ENCODE data around the gene ATP6V0D1.
"Not testable (repeated sequence)": the region's sequence is repeated elsewhere in the genome, so short reads cannot be mapped to it uniquely, and the experiment has no call there.

The ATP6V0D1 gene

GRCh38 chr16:67506468-67506867, 25.5 kb upstream of the ATP6V0D1 start:
- H3K36me3 ChIP-seq, result peaks cover 14% of the 10 kb centered on the region

DNA sequence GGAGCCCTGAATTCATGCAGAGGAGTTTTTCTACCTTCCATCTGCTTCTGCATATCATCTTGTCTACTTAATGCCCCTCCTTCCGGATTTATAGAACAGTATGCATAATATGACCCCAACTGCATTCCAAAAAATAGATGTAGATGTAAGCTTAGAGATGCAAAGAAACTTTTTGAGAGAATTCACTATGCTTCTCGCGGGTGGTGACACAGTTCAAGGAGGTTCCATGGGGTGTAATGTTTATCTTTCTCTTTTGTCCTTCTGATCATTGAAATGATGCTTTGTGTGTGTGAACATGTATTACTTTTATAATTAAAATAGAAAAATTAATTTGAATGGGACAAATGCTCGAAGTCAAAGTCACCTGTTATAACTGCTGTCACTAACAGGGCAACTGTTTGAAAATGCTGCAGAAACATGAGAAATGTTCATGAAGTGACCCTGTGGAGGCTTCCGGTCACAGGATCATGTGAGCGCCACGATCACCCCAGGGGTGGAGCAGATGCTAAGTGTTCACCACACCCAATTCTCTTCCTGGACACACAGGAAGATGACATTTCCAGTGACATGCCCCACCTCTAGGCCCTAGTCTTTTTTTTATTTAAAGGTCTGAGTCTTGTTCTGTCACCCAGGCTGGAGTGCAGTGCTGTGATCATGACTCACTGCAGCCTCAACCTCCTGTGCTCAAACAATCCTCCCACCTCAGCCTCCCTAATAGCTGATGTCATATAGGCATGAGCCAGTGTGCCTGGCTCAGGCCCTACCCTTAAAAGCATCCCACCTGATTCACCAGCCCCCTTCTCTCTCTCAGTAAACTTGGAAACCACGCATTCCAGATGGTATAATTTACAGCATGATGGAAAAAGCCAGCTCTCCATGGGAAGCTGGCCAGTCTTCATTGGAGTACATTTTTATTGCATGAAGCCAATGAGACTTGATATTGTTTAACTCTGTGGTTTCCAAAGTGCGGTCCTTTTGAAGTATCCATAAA, 23.4 kb upstream of the ATP6V0D1 start:
- no peaks in the 10 kb centered on the region for H3K9me3 ChIP-seq
- H3K36me3 ChIP-seq, result peaks cover 20% of the 10 kb centered on the region
- H3K4me1 ChIP-seq (ENCODE audit: control insufficient read depth in 1 of 2, insufficient read depth in 1 of 2, low read depth in 1 of 2, low read length in 1 of 2), result peaks cover 9 to 11% of the 10 kb centered on the region in 2 experiments
- TF ChIP-seq, protein P1, sequence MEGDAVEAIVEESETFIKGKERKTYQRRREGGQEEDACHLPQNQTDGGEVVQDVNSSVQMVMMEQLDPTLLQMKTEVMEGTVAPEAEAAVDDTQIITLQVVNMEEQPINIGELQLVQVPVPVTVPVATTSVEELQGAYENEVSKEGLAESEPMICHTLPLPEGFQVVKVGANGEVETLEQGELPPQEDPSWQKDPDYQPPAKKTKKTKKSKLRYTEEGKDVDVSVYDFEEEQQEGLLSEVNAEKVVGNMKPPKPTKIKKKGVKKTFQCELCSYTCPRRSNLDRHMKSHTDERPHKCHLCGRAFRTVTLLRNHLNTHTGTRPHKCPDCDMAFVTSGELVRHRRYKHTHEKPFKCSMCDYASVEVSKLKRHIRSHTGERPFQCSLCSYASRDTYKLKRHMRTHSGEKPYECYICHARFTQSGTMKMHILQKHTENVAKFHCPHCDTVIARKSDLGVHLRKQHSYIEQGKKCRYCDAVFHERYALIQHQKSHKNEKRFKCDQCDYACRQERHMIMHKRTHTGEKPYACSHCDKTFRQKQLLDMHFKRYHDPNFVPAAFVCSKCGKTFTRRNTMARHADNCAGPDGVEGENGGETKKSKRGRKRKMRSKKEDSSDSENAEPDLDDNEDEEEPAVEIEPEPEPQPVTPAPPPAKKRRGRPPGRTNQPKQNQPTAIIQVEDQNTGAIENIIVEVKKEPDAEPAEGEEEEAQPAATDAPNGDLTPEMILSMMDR (IDR thresholded peaks at IDR 0.05), result no peak
- H3K4me3 ChIP-seq (ENCODE audit: low read depth in 1 of 2, low read length in 1 of 2), result no peak overlapping the region
- peak overlapping the region; percentile 23 for H3K27ac ChIP-seq
- no peaks in the 10 kb centered on the region for H3K27me3 ChIP-seq

More at GRCh38 chr16:67506468-67506867, 25.5 kb upstream of the ATP6V0D1 start:
- Histone ChIP-seq H3K4me1 (ENCODE audit: control insufficient read depth in 1 of 2, insufficient read depth in 1 of 2, low read depth in 1 of 2, low read length in 1 of 2) (peaks cover 9 to 11% of the 10 kb centered on the region in 2 experiments), H3K27me3 (no peaks in the 10 kb centered on the region), H3K27ac (no peak overlapping the region), H3K9me3 (no peaks in the 10 kb centered on the region), H3K4me3 (ENCODE audit: low read depth in 1 of 2, low read length in 1 of 2) (no peak overlapping the region)
- TF ChIP-seq, protein P1 (IDR thresholded peaks at IDR 0.05), result no peak

- Histone ChIP-seq H3K4me3 (ENCODE audit: low read depth in 1 of 2, low read length in 1 of 2) (no peak overlapping the region), H3K27me3 (no peaks in the 10 kb centered on the region), H3K4me1 (ENCODE audit: control insufficient read depth in 1 of 2, insufficient read depth in 1 of 2, low read depth in 1 of 2, low read length in 1 of 2) (peaks cover 8 to 9% of the 10 kb centered on the region in 2 experiments), H3K9me3 (no peaks in the 10 kb centered on the region), H3K36me3 (peaks cover 32% of the 10 kb centered on the region), H3K27ac (no peak overlapping the region)
- TF ChIP-seq, protein P1 (IDR thresholded peaks at IDR 0.05), result no peak
Observed at GRCh38 chr16:67499106-67499505, 18.1 kb upstream of the ATP6V0D1 start.

DNA sequence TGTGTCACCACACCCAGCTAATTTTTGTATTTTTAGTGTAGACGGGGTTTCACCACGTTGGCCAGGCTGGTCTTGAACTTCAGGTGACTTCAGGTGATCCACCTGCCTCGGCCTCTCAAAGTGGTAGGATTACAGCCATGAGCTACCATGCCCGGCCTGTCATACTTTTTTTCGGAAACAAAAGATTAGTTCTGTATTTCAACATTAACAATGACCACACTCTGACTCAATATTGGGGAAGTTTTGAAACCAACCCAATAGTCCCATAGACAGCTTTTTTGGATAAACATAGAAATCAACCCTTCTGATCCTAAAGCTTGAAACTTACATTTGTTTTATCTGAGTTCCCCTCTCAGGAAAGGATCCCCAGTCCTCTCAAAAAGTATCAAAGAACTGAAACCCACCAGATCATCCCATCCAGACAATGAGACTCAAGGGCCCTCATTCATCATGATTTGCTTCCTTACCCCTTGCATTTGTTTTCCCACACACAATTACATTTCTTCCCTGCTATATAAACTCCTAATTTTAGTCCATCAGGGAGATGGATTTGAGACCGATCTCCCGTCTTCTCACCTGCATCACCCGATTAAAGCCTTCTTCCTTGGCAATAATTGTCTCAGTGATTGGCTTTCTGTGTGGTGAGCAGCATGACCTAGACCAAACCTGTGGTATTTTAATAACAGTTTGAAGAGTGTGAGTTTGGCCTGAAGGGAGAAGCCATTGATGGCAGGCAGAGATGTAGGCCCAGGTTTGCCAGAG, 9.6 kb upstream of the ATP6V0D1 start:
- Histone ChIP-seq H3K9me3 (no peaks in the 10 kb centered on the region), H3K27me3 (no peaks in the 10 kb centered on the region), H3K27ac (peak overlapping the region; percentile 94), H3K36me3 (no peaks in the 10 kb centered on the region), H3K4me1 (ENCODE audit: control insufficient read depth in 1 of 2, insufficient read depth in 1 of 2, low read depth in 1 of 2, low read length in 1 of 2) (peaks cover 84 to 86% of the 10 kb centered on the region in 2 experiments), H3K4me3 (ENCODE audit: low read depth in 1 of 2, low read length in 1 of 2) (peak overlapping the region; percentile 46 to 60)
- TF ChIP-seq, protein P1 (IDR thresholded peaks at IDR 0.05), result no peak

- TF ChIP-seq, protein P1 (IDR thresholded peaks at IDR 0.05), result no peak
- peak overlapping the region; percentile 46 to 60 for H3K4me3 ChIP-seq (ENCODE audit: low read depth in 1 of 2, low read length in 1 of 2)
Observed at GRCh38 chr16:67489401-67490083, 8.6 kb upstream of the ATP6V0D1 start.

DNA sequence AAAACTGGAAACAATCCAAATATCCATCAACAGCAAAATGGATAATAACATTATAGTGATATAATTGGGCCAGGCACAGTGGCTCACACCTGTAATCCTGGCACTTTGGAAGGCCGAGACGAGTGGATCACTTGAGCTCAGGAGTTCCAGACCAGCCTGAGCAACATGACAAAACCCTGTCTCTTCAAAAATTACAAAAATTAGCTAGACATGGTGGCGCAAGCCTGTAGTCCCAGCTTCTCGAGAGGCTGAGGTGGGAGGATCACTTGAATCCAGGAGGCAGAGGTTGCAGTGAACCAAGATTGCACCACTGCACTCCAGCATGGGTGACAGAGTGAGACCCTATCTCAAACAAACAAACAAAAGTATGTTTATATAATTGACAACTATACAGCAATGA, 6.6 kb upstream of the ATP6V0D1 start:
- Histone ChIP-seq H3K36me3 (peaks cover 13% of the 10 kb centered on the region), H3K4me3 (ENCODE audit: low read depth in 1 of 2, low read length in 1 of 2) (peak overlapping the region in 1 of 2 experiments; percentile 60), H3K4me1 (ENCODE audit: control insufficient read depth in 1 of 2, insufficient read depth in 1 of 2, low read depth in 1 of 2, low read length in 1 of 2) (peaks cover 91 to 94% of the 10 kb centered on the region in 2 experiments), H3K27ac (peak overlapping the region; percentile 94)
- H3K9me3 ChIP-seq, H3K27me3 ChIP-seq: not testable (repeated sequence)

More at GRCh38 chr16:67489401-67490083, 8.6 kb upstream of the ATP6V0D1 start:
- peak overlapping the region; percentile 94 for H3K27ac ChIP-seq
- H3K27me3 ChIP-seq, result no peaks in the 10 kb centered on the region
- no peaks in the 10 kb centered on the region for H3K9me3 ChIP-seq
- peaks cover 8% of the 10 kb centered on the region for H3K36me3 ChIP-seq
- peaks cover 90 to 91% of the 10 kb centered on the region in 2 experiments for H3K4me1 ChIP-seq (ENCODE audit: control insufficient read depth in 1 of 2, insufficient read depth in 1 of 2, low read depth in 1 of 2, low read length in 1 of 2)
